ENCODE measurements around the gene CARHSP1.

DNA sequence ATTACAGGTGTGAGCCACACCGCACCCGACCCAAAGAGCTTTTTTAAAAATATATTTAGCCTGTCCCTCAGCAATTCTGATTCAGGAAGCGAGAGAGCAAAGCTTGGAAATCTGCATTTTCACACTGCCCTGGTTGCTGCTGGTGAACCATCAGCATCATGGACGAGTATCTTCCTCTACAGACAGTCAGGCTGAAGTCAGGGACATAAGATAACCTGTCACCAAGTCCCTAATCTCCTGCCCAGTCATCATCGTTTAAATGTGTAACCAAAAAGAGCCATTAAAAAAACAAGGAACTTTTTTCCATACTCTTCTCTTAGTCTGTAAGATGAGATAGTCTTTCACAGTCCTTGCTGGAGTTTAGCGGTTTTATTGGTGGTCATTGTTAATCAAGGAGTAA lies 64.5 kb downstream of the CARHSP1 start:
- TF ChIP-seq CTCF (IDR thresholded peaks at IDR 0.05; ENCODE audit: control extremely low read depth in 1 of 3, insufficient read depth in 1 of 3, low read depth in 1 of 3, low read length in 3 of 3), result no peak
- TF ChIP-seq POLR2AphosphoS5 (IDR thresholded peaks at IDR 0.05; ENCODE audit: low read depth, low read length), result no peak
- no peak for TF ChIP-seq EZH2 (IDR thresholded peaks at IDR 0.05; ENCODE audit: low read depth, low read length, severe bottlenecking)
- TF ChIP-seq POLR2A (IDR thresholded peaks at IDR 0.05; ENCODE audit: control extremely low read depth in 1 of 2, low read depth in 2 of 2, low read length in 2 of 2), result no peak
- no peak for TF ChIP-seq CHD2 (IDR thresholded peaks at IDR 0.05; ENCODE audit: low read length)
- no peak for TF ChIP-seq SUZ12 (IDR thresholded peaks at IDR 0.05; ENCODE audit: low read length)
- TF ChIP-seq KDM5A (IDR thresholded peaks at IDR 0.05; ENCODE audit: low read length), result no peak
